WTC11 (cell line): ENCODE measurements around the gene COLQ. TPM values are rescaled to one million over a fixed set of nuclear protein-coding genes. Genes with fewer than 3 reads are reported as not detected.

Experiments used
- ATAC-seq: fragments of 200-7000 bp; cut with Tn5 transposase; 2 replicates; pipeline ENCODE4 v1.10.0; 2021; ENCODE audit warnings: mild to moderate bottlenecking, moderate library complexity
- CTCF ChIA-PET: fragments of 300-600 bp; sonication (Branson Sonifier 250); formaldehyde crosslinking; loops from one replicate; lab custom pipeline; 2021; ENCODE audit warnings: antibody characterized with exemption; lab: Charles Lee
- POLR2A ChIA-PET: fragments of 350-600 bp; sonication (Branson Sonifier 250); formaldehyde crosslinking; loops from one replicate; lab custom pipeline; 2021; ENCODE audit warnings: antibody characterized with exemption; lab: Charles Lee
- DNase-seq: peaks from one replicate; pipeline ENCODE4 v3.0.0; 2021; ENCODE audit warnings: low spot score
- H3K27ac Mint-ChIP-seq: 2 replicates; pipeline ENCODE4 v1.8.0; 2021; ENCODE audit warnings: mixed read lengths
- H3K27me3 Mint-ChIP-seq: 2 replicates; pipeline ENCODE4 v1.8.0; 2021; ENCODE audit warnings: low read depth, mild to moderate bottlenecking, moderate library complexity, mixed read lengths
- H3K36me3 Mint-ChIP-seq: 2 replicates; pipeline ENCODE4 v1.8.0; 2021; ENCODE audit warnings: mixed read lengths
- H3K4me1 Mint-ChIP-seq: 2 replicates; pipeline ENCODE4 v1.8.0; 2022; ENCODE audit warnings: mixed read lengths
- H3K4me3 Mint-ChIP-seq: 2 replicates; pipeline ENCODE4 v1.8.0; 2021; ENCODE audit warnings: mild to moderate bottlenecking, moderate library complexity, mixed read lengths
- H3K9me3 Mint-ChIP-seq: 2 replicates; pipeline ENCODE4 v1.8.0; 2021; ENCODE audit warnings: mixed read lengths
- AFF4 ChIP-seq: sonication (generic); formaldehyde crosslinking; IDR thresholded peaks from 2 replicates; pipeline ENCODE4 v1.8.1; 2023; ENCODE audit warnings: mild to moderate bottlenecking, missing genetic modification reagents, borderline replicate concordance
- E2F4 ChIP-seq: sonication (generic); formaldehyde crosslinking; IDR thresholded peaks from 2 replicates; pipeline ENCODE4 v1.8.1; 2022; ENCODE audit warnings: low read depth, mild to moderate bottlenecking, moderate library complexity, missing genetic modification reagents, borderline replicate concordance
- ESRRA ChIP-seq: sonication (generic); formaldehyde crosslinking; IDR thresholded peaks from 2 replicates; pipeline ENCODE4 v1.8.1; 2022; ENCODE audit warnings: mild to moderate bottlenecking, missing genetic modification reagents, borderline replicate concordance
- HMGXB4 ChIP-seq: sonication (generic); formaldehyde crosslinking; IDR thresholded peaks from 2 replicates; pipeline ENCODE4 v1.8.1; 2023; ENCODE audit warnings: mild to moderate bottlenecking, moderate library complexity, missing genetic modification reagents
- MAX ChIP-seq: sonication (generic); formaldehyde crosslinking; IDR thresholded peaks from 2 replicates; pipeline ENCODE4 v1.8.0; 2022; ENCODE audit warnings: mild to moderate bottlenecking, missing genetic modification reagents
- NFE2L1 ChIP-seq: sonication (generic); formaldehyde crosslinking; IDR thresholded peaks from 2 replicates; pipeline ENCODE4 v1.8.1; 2023; ENCODE audit warnings: missing genetic modification reagents
- PRDM15 ChIP-seq: sonication (generic); formaldehyde crosslinking; IDR thresholded peaks from 2 replicates; pipeline ENCODE4 v1.8.0; 2022; ENCODE audit warnings: missing genetic modification reagents
- PREB ChIP-seq: sonication (generic); formaldehyde crosslinking; IDR thresholded peaks from 2 replicates; pipeline ENCODE4 v1.8.1; 2022; ENCODE audit warnings: mild to moderate bottlenecking, missing genetic modification reagents, moderate library complexity, borderline replicate concordance
- SMAD3 ChIP-seq: sonication (generic); formaldehyde crosslinking; IDR thresholded peaks from 2 replicates; pipeline ENCODE4 v1.8.0; 2022; ENCODE audit warnings: missing genetic modification reagents, mild to moderate bottlenecking, borderline replicate concordance
- STAT6 ChIP-seq: sonication (generic); formaldehyde crosslinking; conservative IDR thresholded peaks from 2 replicates; pipeline ENCODE4 v1.8.1; 2023; ENCODE audit warnings: mild to moderate bottlenecking, low read depth, missing genetic modification reagents, moderate library complexity
- TCF7 ChIP-seq: sonication (generic); formaldehyde crosslinking; IDR thresholded peaks from 2 replicates; pipeline ENCODE4 v1.8.0; 2022; ENCODE audit warnings: mild to moderate bottlenecking, low read depth, missing genetic modification reagents, moderate library complexity
- TP53 ChIP-seq: sonication (generic); formaldehyde crosslinking; IDR thresholded peaks from 2 replicates; pipeline ENCODE4 v1.8.1; 2023; ENCODE audit warnings: mild to moderate bottlenecking, missing genetic modification reagents
- ZNF121 ChIP-seq: sonication (generic); formaldehyde crosslinking; IDR thresholded peaks from 2 replicates; pipeline ENCODE4 v1.8.0; 2023; ENCODE audit warnings: missing genetic modification reagents
- ZNF263 ChIP-seq: sonication (generic); formaldehyde crosslinking; IDR thresholded peaks from 2 replicates; pipeline ENCODE4 v1.8.1; 2022; ENCODE audit warnings: low read depth, mild to moderate bottlenecking, moderate library complexity, missing genetic modification reagents
- ZNF396 ChIP-seq: fragments of 250-450 bp; sonication (Bioruptor Pico); IDR thresholded peaks from 2 replicates; pipeline ENCODE4 v1.8.0; 2021; ENCODE audit warnings: mild to moderate bottlenecking, moderate library complexity, borderline replicate concordance
- ZNF416 ChIP-seq: fragments of 250-450 bp; sonication (Bioruptor Pico); IDR thresholded peaks from 2 replicates; pipeline ENCODE4 v1.9.0; 2021; ENCODE audit warnings: mild to moderate bottlenecking, inconsistent platforms
- total RNA-seq: library from RNA; stranded (reverse); gene quantifications from 3 replicates; pipeline ENCODE4 v1.2.3, GENCODE V29; 2021

The COLQ gene
- total RNA-seq, 1 experiment from 2014 or later = 2.2 TPM

- TF ChIP-seq STAT6 (CRISPR knock-in tag) = no peak
- TF ChIP-seq SMAD3 (CRISPR knock-in tag) = no peak
- TF ChIP-seq E2F4 (CRISPR knock-in tag) = no peak
- TF ChIP-seq TCF7 (CRISPR knock-in tag) = no peak
- no peak for TF ChIP-seq ZNF121 (CRISPR knock-in tag)
- TF ChIP-seq TP53 (CRISPR knock-in tag) = no peak
- TF ChIP-seq MAX = no peak
These were observed 19.9 kb upstream of the COLQ start (continued) for GRCh38 chr3:15541371-15541770.

- CTCF ChIA-PET = interaction anchor here (1.1 kb wide), 1 partner anchor 12 kb away, joined by 3 read pairs; no protein-coding TSS in a partner anchor
- H3K27ac Mint-ChIP-seq = no peak overlapping the region
These were observed 17.6 kb upstream of the COLQ start for GRCh38 chr3:15539066-15539465.

More at GRCh38 chr3:15539066-15539465, 17.6 kb upstream of the COLQ start:
- TF ChIP-seq AFF4 (CRISPR knock-in tag) (no peak), PREB (CRISPR knock-in tag) (no peak), ZNF416 (CRISPR knock-in tag) (no peak), ZNF396 (CRISPR knock-in tag) (no peak), ZNF263 (CRISPR knock-in tag) (no peak), HMGXB4 (CRISPR knock-in tag) (no peak), NFE2L1 (CRISPR knock-in tag) (no peak), PRDM15 (CRISPR knock-in tag) (no peak), ESRRA (no peak)
- no peaks in the 10 kb centered on the region for H3K36me3 Mint-ChIP-seq
- no peak for DNase-seq
- H3K4me1 Mint-ChIP-seq = no peaks in the 10 kb centered on the region
- no peak for ATAC-seq
- no peak overlapping the region for H3K4me3 Mint-ChIP-seq
- peaks cover 2% of the 10 kb centered on the region; the same call in 1 of the 2 replicates for H3K27me3 Mint-ChIP-seq
- H3K9me3 Mint-ChIP-seq = no peaks in the 10 kb centered on the region
- POLR2A ChIA-PET = no interaction called here
